Smooth muscle cell (in vitro differentiated cells): ENCODE data around the gene GYS1. TPM values are rescaled to one million over a fixed set of nuclear protein-coding genes. Genes with fewer than 3 reads are reported as not detected.
"Not testable (repeated sequence)": the region's sequence is repeated elsewhere in the genome, so short reads cannot be mapped to it uniquely, and the experiment has no call there.

Experiments used
- DNase-seq: peaks from one replicate; lab custom pipeline; 2025; ENCODE audit not compliant: unreplicated experiment; lab: John Stamatoyannopoulos, UW
- H2AFZ ChIP-seq: fragments of 200-600 bp; sonication (generic); 2 replicates; pipeline ENCODE4 v1.6.0; 2016; ENCODE audit warnings: antibody characterized with exemption, low read depth, mild to moderate bottlenecking
- H3F3A ChIP-seq: fragments of 200-600 bp; sonication (generic); 2 replicates; pipeline ENCODE4 v1.6.0; 2017; ENCODE audit warnings: antibody characterized with exemption, low read depth
- H3K27ac ChIP-seq: fragments of 200-600 bp; sonication (generic); 2 replicates; pipeline ENCODE4 v1.5.1; 2016; ENCODE audit warnings: low read depth, mild to moderate bottlenecking
- H3K27me3 ChIP-seq: fragments of 200-600 bp; sonication (generic); 2 replicates; pipeline ENCODE4 v1.6.1; 2016; ENCODE audit warnings: low read depth, mild to moderate bottlenecking
- H3K36me3 ChIP-seq: fragments of 200-600 bp; sonication (generic); 2 replicates; pipeline ENCODE4 v1.5.1; 2016; ENCODE audit warnings: low read depth
- H3K4me1 ChIP-seq: fragments of 200-600 bp; sonication (generic); 2 replicates; pipeline ENCODE4 v1.5.1; 2016; ENCODE audit warnings: low read depth
- H3K4me2 ChIP-seq: fragments of 200-600 bp; sonication (generic); 2 replicates; pipeline ENCODE4 v1.6.0; 2016; ENCODE audit warnings: mild to moderate bottlenecking
- H3K4me3 ChIP-seq: fragments of 200-600 bp; sonication (generic); 2 replicates; pipeline ENCODE4 v1.5.1; 2016; ENCODE audit warnings: mild to moderate bottlenecking
- H3K79me2 ChIP-seq: fragments of 200-600 bp; sonication (generic); 2 replicates; pipeline ENCODE4 v1.6.0; 2016; ENCODE audit warnings: low read depth, mild to moderate bottlenecking
- H3K9ac ChIP-seq: fragments of 200-600 bp; sonication (generic); 2 replicates; pipeline ENCODE4 v1.6.0; 2016; ENCODE audit warnings: low read depth
- H3K9me3 ChIP-seq: fragments of 200-600 bp; sonication (generic); replicated peaks from 2 replicates; pipeline ENCODE4 v1.5.1; 2016; ENCODE audit warnings: low read depth
- H4K20me1 ChIP-seq: fragments of 200-600 bp; sonication (generic); 2 replicates; pipeline ENCODE4 v1.6.0; 2016; ENCODE audit warnings: low read depth
- CTCF ChIP-seq: fragments of 200-600 bp; sonication (generic); IDR thresholded peaks from 2 replicates; pipeline ENCODE4 v1.5.1; 2017; ENCODE audit warnings: borderline replicate concordance, mild to moderate bottlenecking, antibody characterized with exemption; ENCODE audit not compliant: insufficient read depth, poor library complexity, severe bottlenecking
- WGBS: methylation state at CpG from one replicate; pipeline ENCODE4 v1.1.7; 2016; ENCODE audit warnings: low lambda C conversion rate; 5-methylcytosine and 5-hydroxymethylcytosine counted together
- polyA plus RNA-seq: library from polyadenylated mRNA; unstranded; fragments of >200 nt; fragmentation: Nextera tagmentation; extraction: Ambion mirVana; gene quantifications from 2 replicates; pipeline ENCODE4 v1.2.1, GENCODE V29; 2016
- total RNA-seq: library from RNA; depleted of rRNA; stranded (reverse); fragments of >200 nt; gene quantifications from 2 replicates; pipeline ENCODE4 v1.2.3, GENCODE V29; 2014

GYS1 gene
- total and polyA plus RNA-seq, 2 experiments from 2014 or later, result 58.1 to 82.6 TPM

GRCh38 chr19:49036815-49037214 is 43.7 kb upstream of the GYS1 start, which contains the start of gene CGB1:
TSS of gene CGB1 (minus strand) at chr19:49036895. CDS start at chr19:49036711, 184 bp downstream.
- peak; percentile 63 for TF ChIP-seq CTCF
- H4K20me1 ChIP-seq, H3K4me2 ChIP-seq, H3K79me2 ChIP-seq, DNase-seq, H3K27me3 ChIP-seq, H3K9me3 ChIP-seq, H3F3A ChIP-seq, H3K27ac ChIP-seq, H3K9ac ChIP-seq, H2AFZ ChIP-seq, H3K4me3 ChIP-seq, H3K36me3 ChIP-seq, H3K4me1 ChIP-seq: not testable (repeated sequence)
- 67% methylated on average over 18 of the region's 18 CpGs for WGBS

- not testable (repeated sequence) for H2AFZ ChIP-seq, H3K27ac ChIP-seq, H3K4me3 ChIP-seq, H3F3A ChIP-seq, DNase-seq, H3K4me1 ChIP-seq, H3K9me3 ChIP-seq, H3K36me3 ChIP-seq, H3K27me3 ChIP-seq, H3K79me2 ChIP-seq, H3K9ac ChIP-seq, H3K4me2 ChIP-seq, H4K20me1 ChIP-seq
- TF ChIP-seq CTCF, result peak; percentile 52
- WGBS, result 49% methylated on average over 28 of the region's 28 CpGs
Measured at GRCh38 chr19:49031642-49032301, 38.7 kb upstream of the GYS1 start, which contains the start of gene CGB2. TSS of gene CGB2 (plus strand) at chr19:49031890. CDS start at chr19:49032096, 206 bp downstream.

- WGBS, result 87% methylated on average over 6 of the region's 8 CpGs
- H2AFZ ChIP-seq, H3K9me3 ChIP-seq: not testable (repeated sequence)
Measured at GRCh38 chr19:49030323-49030722, 37.2 kb upstream of the GYS1 start.

GRCh38 chr19:49029749-49030148 is 36.6 kb upstream of the GYS1 start:
- 47% methylated on average over 14 of the region's 14 CpGs for WGBS
- not testable (repeated sequence) for DNase-seq

More at GRCh38 chr19:49030323-49030722, 37.2 kb upstream of the GYS1 start:
- H3K27me3 ChIP-seq, H3K27ac ChIP-seq, H3K4me2 ChIP-seq, H3K36me3 ChIP-seq, H3K9ac ChIP-seq, H3K79me2 ChIP-seq, H4K20me1 ChIP-seq, H3F3A ChIP-seq, H3K4me3 ChIP-seq, H3K4me1 ChIP-seq, DNase-seq: not testable (repeated sequence)

GRCh38 chr19:49028686-49029085 is 35.6 kb upstream of the GYS1 start:
- H3K27ac ChIP-seq, H4K20me1 ChIP-seq, H3F3A ChIP-seq, H3K79me2 ChIP-seq, H3K9ac ChIP-seq, H3K4me1 ChIP-seq, H3K36me3 ChIP-seq, H2AFZ ChIP-seq, H3K9me3 ChIP-seq, DNase-seq, H3K27me3 ChIP-seq, H3K4me3 ChIP-seq, H3K4me2 ChIP-seq: not testable (repeated sequence)
- 98% methylated on average over 3 of the region's 9 CpGs for WGBS

More at GRCh38 chr19:49029749-49030148, 36.6 kb upstream of the GYS1 start:
- H3K4me1 ChIP-seq, H4K20me1 ChIP-seq, H2AFZ ChIP-seq, H3F3A ChIP-seq, H3K36me3 ChIP-seq, H3K27me3 ChIP-seq, H3K79me2 ChIP-seq, H3K9me3 ChIP-seq, H3K4me3 ChIP-seq, H3K4me2 ChIP-seq: not testable (repeated sequence)
- Histone ChIP-seq H3K9ac (peak overlapping the region; percentile 54), H3K27ac (peak overlapping the region; percentile 63)

DNA sequence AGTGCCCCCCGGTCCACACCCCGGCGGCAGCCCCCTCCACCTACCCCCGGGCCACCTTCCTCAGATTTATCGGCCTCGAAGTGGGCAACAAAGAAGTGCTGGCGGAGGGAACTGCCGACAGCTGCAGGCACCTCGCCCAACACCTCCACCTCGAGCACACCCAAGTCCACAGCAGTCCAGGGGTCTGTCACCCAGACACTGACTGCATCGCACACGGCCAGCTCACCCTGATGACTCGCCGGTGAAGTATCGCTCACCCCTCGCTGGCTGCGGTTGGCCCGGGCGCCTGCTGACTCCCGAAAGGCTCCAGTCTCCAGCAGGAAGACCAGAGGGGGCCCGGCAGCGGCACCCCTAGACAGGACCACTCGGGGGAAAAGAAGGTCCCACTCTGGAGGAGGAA is 32.5 kb upstream of the GYS1 start:
- not testable (repeated sequence) for H3K4me2 ChIP-seq, H3K4me3 ChIP-seq, H3K36me3 ChIP-seq, DNase-seq, H3K9me3 ChIP-seq, H3K27me3 ChIP-seq, H3F3A ChIP-seq, H2AFZ ChIP-seq, H3K79me2 ChIP-seq, H3K9ac ChIP-seq, H4K20me1 ChIP-seq, H3K4me1 ChIP-seq
- peak overlapping the region; percentile 11 for H3K27ac ChIP-seq
- 29% methylated on average over 10 of the region's 23 CpGs for WGBS

DNA sequence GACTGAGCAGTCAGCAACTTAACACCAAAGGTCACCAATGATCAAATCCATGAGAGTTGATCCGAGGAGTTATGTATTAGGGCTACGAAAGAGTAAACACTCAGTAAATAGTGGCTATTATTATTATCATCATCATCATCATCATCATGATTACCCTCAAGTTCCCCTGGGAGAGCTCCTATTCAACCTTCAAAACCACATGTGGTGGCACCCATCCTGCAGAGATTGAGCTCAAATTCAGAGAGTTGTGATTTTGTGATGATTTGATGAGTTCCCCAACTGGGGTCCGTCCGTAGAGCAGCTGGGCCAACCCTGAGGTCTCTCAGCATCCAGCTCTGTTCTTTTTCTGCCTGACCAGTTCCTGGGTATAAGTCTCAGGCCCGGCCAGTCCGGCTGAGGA is 32.0 kb upstream of the GYS1 start:
- not testable (repeated sequence) for H3F3A ChIP-seq, H3K9me3 ChIP-seq, H3K9ac ChIP-seq, H3K79me2 ChIP-seq, H3K4me3 ChIP-seq, DNase-seq, H2AFZ ChIP-seq, H3K27ac ChIP-seq, H3K4me1 ChIP-seq, H3K36me3 ChIP-seq, H3K27me3 ChIP-seq, H4K20me1 ChIP-seq, H3K4me2 ChIP-seq
- WGBS, result 93% methylated on average over 4 of the region's 6 CpGs
